HG03469 (cell line): ENCODE data around the gene CGN.

Source experiments
- ATAC-seq: cut with Tn5 transposase; IDR thresholded peaks from one replicate; pipeline ENCODE4 v1.9.1; 2021; ENCODE audit warnings: mild to moderate bottlenecking, moderate library complexity, moderate number of reproducible peaks; ENCODE audit not compliant: unreplicated experiment

The CGN gene

GRCh38 chr1:151584780-151585179, 73.6 kb downstream of the CGN start:
- ATAC-seq: no peak

DNA sequence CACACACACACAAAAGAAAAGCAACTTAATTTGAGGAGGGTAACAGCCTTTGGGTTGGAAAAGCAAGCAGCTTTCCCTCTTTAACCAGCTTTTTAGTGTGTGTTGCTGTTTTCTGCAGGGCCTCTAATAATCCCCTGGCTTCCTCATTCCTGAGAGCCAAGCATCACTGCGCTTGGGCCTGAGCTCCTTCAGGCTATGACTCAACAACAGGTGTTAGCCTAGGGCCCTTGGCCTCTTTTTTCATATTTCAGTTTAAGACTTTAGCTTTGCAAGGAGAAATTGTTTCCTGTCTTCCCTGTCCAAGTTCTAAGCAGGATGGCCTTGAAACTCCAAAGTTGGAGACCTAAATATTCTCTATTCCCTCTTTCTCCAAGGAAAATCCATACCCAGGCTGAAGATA, 74.4 kb downstream of the CGN start:
- no peak for ATAC-seq
